22Rv1 (cell line): ENCODE data around the gene CYCS.

Source experiments
- CTCF ChIP-seq: fragments of 450-650 bp; IDR thresholded peaks from 2 replicates; pipeline ENCODE4 v1.5.1; 2017; ENCODE audit warnings: mild to moderate bottlenecking
- ZFX ChIP-seq: fragments of 450-650 bp; IDR thresholded peaks from 2 replicates; pipeline ENCODE4 v1.6.1; 2017; ENCODE audit warnings: antibody characterized with exemption, borderline replicate concordance

DNA sequence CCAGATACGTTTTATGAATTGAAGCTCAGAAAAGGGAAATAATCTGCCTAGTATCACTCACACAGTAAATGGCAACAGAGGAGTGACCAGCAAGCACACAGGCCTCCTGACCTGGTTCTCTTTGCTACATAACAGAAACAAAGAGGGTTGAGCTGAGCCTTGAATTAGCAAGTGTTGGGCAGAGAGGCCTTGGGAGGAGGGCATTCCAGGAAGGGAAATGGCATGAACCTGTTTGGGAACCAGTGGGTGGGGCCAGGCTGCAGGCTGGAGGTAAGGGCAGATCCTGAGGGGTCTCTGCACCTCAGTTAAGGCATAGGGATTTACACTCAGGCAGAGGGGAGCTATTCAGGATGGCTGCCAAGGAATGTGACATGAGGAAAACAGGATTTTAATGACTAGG is 24.8 kb upstream of the CYCS start:
- TF ChIP-seq CTCF (no peak), ZFX (no peak)
